ENCODE measurements around the gene KMT2C. TPM values are rescaled to one million over a fixed set of nuclear protein-coding genes. Genes with fewer than 3 reads are reported as not detected.
"Not testable (repeated sequence)": the region's sequence is repeated elsewhere in the genome, so short reads cannot be mapped to it uniquely, and the experiment has no call there.

KMT2C gene
- total RNA-seq, 2 experiments from 2014 or later: 47.5 to 105 TPM

DNA sequence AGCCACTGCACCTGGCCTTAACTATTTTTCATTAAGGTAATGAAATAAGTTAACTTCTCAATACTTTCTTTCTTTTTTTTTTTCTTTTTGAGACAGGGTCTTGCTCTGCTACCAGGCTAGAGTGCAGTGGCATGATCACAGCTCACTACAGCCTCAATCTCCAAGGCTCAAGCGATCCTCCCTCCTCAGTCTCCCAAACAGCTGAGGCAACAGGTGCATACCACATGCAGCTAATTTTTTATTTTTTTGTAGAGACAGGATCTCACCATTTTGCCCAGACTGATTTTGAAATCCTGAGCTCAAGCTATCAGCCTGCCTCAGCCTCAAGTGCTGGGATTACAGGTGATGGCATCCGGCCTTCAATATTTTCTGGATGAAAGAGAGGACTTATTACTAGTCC is 21.0 kb downstream of the KMT2C start:
- H3K4me2 ChIP-seq (ENCODE audit: low read length): no peak overlapping the region
- no peak overlapping the region for H3K27ac ChIP-seq (ENCODE audit: low read depth, low read length, poor library complexity, severe bottlenecking)
- H3K9me2 ChIP-seq (ENCODE audit: insufficient read depth, low read length): no peaks in the 10 kb centered on the region
- H3K36me3 ChIP-seq (ENCODE audit: insufficient read depth, low read length): peaks cover 29% of the 10 kb centered on the region
- ChIA-PET POLR2A (interaction anchor here (1.2 kb wide), 1 partner anchor 15 kb away, joined by 3 read pairs; no protein-coding TSS in a partner anchor), CTCF (ENCODE audit: unreplicated experiment) (no interaction called here)
- intact Hi-C loops (cut with micrococcal nuclease; ENCODE audit: unreplicated experiment): no loop called here
- no peak overlapping the region for H2AFZ ChIP-seq (ENCODE audit: low read length)
- H3K79me2 ChIP-seq (ENCODE audit: insufficient read depth, low read depth, low read length): peaks cover 96% of the 10 kb centered on the region
- H3K4me3 ChIP-seq (ENCODE audit: low read depth, low read length, poor library complexity, severe bottlenecking): no peak overlapping the region
- peaks cover 5% of the 10 kb centered on the region; the same call in 1 of the 2 replicates for H3K9me3 ChIP-seq (ENCODE audit: low read length)
- BruUV-seq (replicated peaks): no TSS peak
- DNase-seq (ENCODE audit: low spot score): no peak
- peaks cover 6% of the 10 kb centered on the region for H3K4me1 ChIP-seq (ENCODE audit: insufficient read depth, low read length, poor library complexity, severe bottlenecking)
- H4K20me1 ChIP-seq (ENCODE audit: insufficient read depth, low read length): no peaks in the 10 kb centered on the region
- TF ChIP-seq EZH2phosphoT487 (IDR thresholded peaks at IDR 0.05; ENCODE audit: borderline replicate concordance, low read depth, low read length): no peak
- no peak for TF ChIP-seq CTCF (conservative IDR thresholded peaks at IDR 0.05; ENCODE audit: low read length)

- no peaks in the 10 kb centered on the region for H4K20me1 ChIP-seq (ENCODE audit: insufficient read depth, low read length)
- POLR2A ChIA-PET: no interaction called here
- H3K4me2 ChIP-seq (ENCODE audit: low read length): no peak overlapping the region
- H3K27ac ChIP-seq (ENCODE audit: low read depth, low read length, poor library complexity, severe bottlenecking): no peak overlapping the region
- peaks cover 96% of the 10 kb centered on the region for H3K79me2 ChIP-seq (ENCODE audit: insufficient read depth, low read depth, low read length)
- H3K4me3 ChIP-seq (ENCODE audit: low read depth, low read length, poor library complexity, severe bottlenecking): no peak overlapping the region
- no peaks in the 10 kb centered on the region for H3K4me1 ChIP-seq (ENCODE audit: insufficient read depth, low read length, poor library complexity, severe bottlenecking)
- no peaks in the 10 kb centered on the region for H3K9me3 ChIP-seq (ENCODE audit: low read length)
- no peaks in the 10 kb centered on the region for H3K36me3 ChIP-seq (ENCODE audit: insufficient read depth, low read length)
- CTCF ChIA-PET (ENCODE audit: unreplicated experiment): no interaction called here
- no TSS peak for BruUV-seq (replicated peaks)
- no peak for DNase-seq (ENCODE audit: low spot score)
- H2AFZ ChIP-seq (ENCODE audit: low read length): no peak overlapping the region
- intact Hi-C loops (cut with micrococcal nuclease; ENCODE audit: unreplicated experiment): no loop called here
- H3K9me2 ChIP-seq (ENCODE audit: insufficient read depth, low read length): no peaks in the 10 kb centered on the region
- TF ChIP-seq EZH2phosphoT487 (IDR thresholded peaks at IDR 0.05; ENCODE audit: borderline replicate concordance, low read depth, low read length) (no peak), CTCF (conservative IDR thresholded peaks at IDR 0.05; ENCODE audit: low read length) (no peak)
Measured at GRCh38 chr7:152411389-152411788, 24.4 kb downstream of the KMT2C start.

DNA sequence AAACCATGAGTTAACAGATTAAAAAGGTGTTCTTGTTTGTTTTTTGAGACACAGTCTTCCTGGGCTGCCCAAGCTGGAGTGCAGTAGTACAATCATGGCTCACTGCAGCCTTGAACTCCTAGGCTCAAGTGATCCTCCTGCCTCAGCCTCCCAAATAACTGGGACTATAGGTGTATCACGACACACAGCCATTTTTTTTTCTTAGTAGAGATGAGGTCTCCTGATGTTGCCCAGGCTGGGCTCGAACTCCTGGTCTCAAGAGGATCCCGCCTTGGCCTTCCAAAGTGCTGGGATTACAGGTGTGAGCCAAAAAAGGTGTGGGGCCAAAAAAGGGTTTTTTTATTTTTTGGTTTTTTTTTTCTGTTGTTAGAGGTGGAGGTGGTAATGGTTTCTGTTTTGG is 29.3 kb downstream of the KMT2C start:
- H3K9me3 ChIP-seq (ENCODE audit: low read length): peaks cover 19% of the 10 kb centered on the region; the same call in 1 of the 2 replicates
- H2AFZ ChIP-seq (ENCODE audit: low read length): no peak overlapping the region
- TF ChIP-seq EZH2phosphoT487 (IDR thresholded peaks at IDR 0.05; ENCODE audit: borderline replicate concordance, low read depth, low read length) (no peak), CTCF (conservative IDR thresholded peaks at IDR 0.05; ENCODE audit: low read length) (no peak)
- H3K27ac ChIP-seq (ENCODE audit: low read depth, low read length, poor library complexity, severe bottlenecking): no peak overlapping the region
- intact Hi-C loops (cut with micrococcal nuclease; ENCODE audit: unreplicated experiment): no loop called here
- H3K79me2 ChIP-seq (ENCODE audit: insufficient read depth, low read depth, low read length): peaks cover 98% of the 10 kb centered on the region
- no peak overlapping the region for H3K4me2 ChIP-seq (ENCODE audit: low read length)
- H3K4me3 ChIP-seq (ENCODE audit: low read depth, low read length, poor library complexity, severe bottlenecking): no peak overlapping the region
- BruUV-seq (replicated peaks): no TSS peak
- no peaks in the 10 kb centered on the region for H3K9me2 ChIP-seq (ENCODE audit: insufficient read depth, low read length)
- CTCF ChIA-PET (ENCODE audit: unreplicated experiment): no interaction called here
- H4K20me1 ChIP-seq (ENCODE audit: insufficient read depth, low read length): no peaks in the 10 kb centered on the region
- POLR2A ChIA-PET: interaction anchor here (0.7 to 1.2 kb wide), 3 partner anchors 9 to 121 kb away, joined by 3 to 4 read pairs (median 3); no protein-coding TSS in a partner anchor
- H3K4me1 ChIP-seq (ENCODE audit: insufficient read depth, low read length, poor library complexity, severe bottlenecking): no peaks in the 10 kb centered on the region
- no peaks in the 10 kb centered on the region; the same call in 1 of the 2 replicates for H3K36me3 ChIP-seq (ENCODE audit: insufficient read depth, low read length)
- DNase-seq (ENCODE audit: low spot score): no peak

DNA sequence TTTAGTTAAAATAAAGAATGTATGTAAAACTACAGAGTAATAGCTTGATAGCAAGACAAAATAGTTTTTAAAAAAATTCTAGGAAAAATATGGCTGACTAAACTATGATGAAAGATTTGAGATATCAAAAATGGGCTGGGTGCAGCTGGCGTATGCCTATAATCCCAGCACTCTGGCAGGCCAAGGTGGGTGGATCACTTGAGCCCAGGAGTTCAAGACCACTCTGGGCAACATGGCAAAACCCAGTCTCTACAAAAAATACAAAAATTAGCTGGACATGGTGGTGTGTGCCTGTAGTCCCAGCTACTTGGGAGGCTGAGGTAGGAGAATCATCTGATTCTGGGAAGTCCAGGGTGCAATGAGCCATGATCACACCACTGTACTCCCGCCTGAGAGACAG is 29.8 kb downstream of the KMT2C start:
- DNase-seq (ENCODE audit: low spot score); BruUV-seq (replicated peaks); CTCF ChIA-PET (ENCODE audit: unreplicated experiment); H4K20me1 ChIP-seq (ENCODE audit: insufficient read depth, low read length); H2AFZ ChIP-seq (ENCODE audit: low read length); H3K4me2 ChIP-seq (ENCODE audit: low read length); H3K4me3 ChIP-seq (ENCODE audit: low read depth, low read length, poor library complexity, severe bottlenecking); H3K9me2 ChIP-seq (ENCODE audit: insufficient read depth, low read length); intact Hi-C loops (cut with micrococcal nuclease; ENCODE audit: unreplicated experiment); H3K4me1 ChIP-seq (ENCODE audit: insufficient read depth, low read length, poor library complexity, severe bottlenecking); H3K27ac ChIP-seq (ENCODE audit: low read depth, low read length, poor library complexity, severe bottlenecking); H3K36me3 ChIP-seq (ENCODE audit: insufficient read depth, low read length): not testable (repeated sequence)
- POLR2A ChIA-PET: interaction anchor here (0.6 to 1.1 kb wide), 6 partner anchors 10 to 154 kb away, joined by 3 to 7 read pairs (median 4); no protein-coding TSS in a partner anchor
- H3K9me3 ChIP-seq (ENCODE audit: low read length): peaks cover 19% of the 10 kb centered on the region; the same call in 1 of the 2 replicates
- peaks cover 95% of the 10 kb centered on the region for H3K79me2 ChIP-seq (ENCODE audit: insufficient read depth, low read depth, low read length)

Data from OCI-LY7 (cell line).